ENCODE measurements around the gene POU3F1. TPM values are rescaled to one million over a fixed set of nuclear protein-coding genes. Genes with fewer than 3 reads are reported as not detected.

Gene POU3F1
- total and polyA plus RNA-seq, 2 donors (not counting 1 experiment from before 2014, with no cell fraction given) = 0.63 to 3.8 TPM

DNA sequence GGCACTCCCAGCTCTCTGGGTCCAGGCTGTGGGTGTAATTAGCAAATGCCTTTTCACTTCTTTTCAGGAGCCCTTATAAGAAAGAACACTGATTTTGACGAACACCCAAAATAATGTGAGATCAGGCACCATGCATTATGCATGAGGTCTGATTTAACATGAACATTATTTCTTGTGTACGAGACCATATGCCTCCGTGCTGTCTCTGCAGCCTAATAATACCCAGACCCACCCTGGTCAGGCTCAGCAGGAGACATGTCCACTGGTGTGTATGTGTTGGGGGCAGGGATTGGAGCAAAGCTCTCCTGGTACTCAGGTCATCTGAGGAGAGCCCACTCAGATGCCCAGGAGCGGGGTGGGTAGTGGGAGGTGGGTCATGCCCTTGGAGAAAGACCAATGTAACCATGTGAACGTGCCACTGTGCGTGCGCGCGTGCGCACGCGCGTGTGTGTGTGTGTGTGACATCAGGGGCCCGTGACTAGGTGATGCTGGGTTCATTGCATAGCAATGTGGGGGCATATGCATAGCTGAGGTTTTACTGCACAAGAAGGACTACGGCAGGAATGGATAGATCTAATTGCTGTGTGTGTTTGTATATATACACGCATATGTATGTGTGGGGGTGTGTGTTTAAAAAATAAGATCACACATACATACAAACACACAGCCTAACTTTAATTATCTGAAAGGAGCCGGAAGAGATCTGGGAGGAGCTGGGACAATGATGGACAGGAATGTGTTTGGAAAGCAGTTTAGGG, 7.1 kb downstream of the POU3F1 start:
- no peaks in the 10 kb centered on the region for H3K36me3 ChIP-seq (replicated peaks in 1 of 2; ENCODE audit: control extremely low read depth in 1 of 2, control insufficient read depth in 1 of 2, extremely low read depth in 1 of 2, insufficient read depth in 2 of 2, low read length in 1 of 2)
- Mint-ChIP-seq H3K9me3 (ENCODE audit: insufficient read depth) (no peaks in the 10 kb centered on the region), H3K4me1 (peaks cover 6% of the 10 kb centered on the region), H3K4me3 (no peak overlapping the region), H3K27ac (no peak overlapping the region), H3K27me3 (peaks cover 61% of the 10 kb centered on the region)
- DNase-seq (no peak), ATAC-seq (ENCODE audit: low read depth) (no peak)
- intact Hi-C loops (cut with micrococcal nuclease) = no loop called here
- no peak for TF ChIP-seq EZH2 (IDR thresholded peaks at IDR 0.05; ENCODE audit: borderline replicate concordance, insufficient read depth, low read depth, low read length, poor library complexity, severe bottlenecking)
- TF ChIP-seq, protein P1, sequence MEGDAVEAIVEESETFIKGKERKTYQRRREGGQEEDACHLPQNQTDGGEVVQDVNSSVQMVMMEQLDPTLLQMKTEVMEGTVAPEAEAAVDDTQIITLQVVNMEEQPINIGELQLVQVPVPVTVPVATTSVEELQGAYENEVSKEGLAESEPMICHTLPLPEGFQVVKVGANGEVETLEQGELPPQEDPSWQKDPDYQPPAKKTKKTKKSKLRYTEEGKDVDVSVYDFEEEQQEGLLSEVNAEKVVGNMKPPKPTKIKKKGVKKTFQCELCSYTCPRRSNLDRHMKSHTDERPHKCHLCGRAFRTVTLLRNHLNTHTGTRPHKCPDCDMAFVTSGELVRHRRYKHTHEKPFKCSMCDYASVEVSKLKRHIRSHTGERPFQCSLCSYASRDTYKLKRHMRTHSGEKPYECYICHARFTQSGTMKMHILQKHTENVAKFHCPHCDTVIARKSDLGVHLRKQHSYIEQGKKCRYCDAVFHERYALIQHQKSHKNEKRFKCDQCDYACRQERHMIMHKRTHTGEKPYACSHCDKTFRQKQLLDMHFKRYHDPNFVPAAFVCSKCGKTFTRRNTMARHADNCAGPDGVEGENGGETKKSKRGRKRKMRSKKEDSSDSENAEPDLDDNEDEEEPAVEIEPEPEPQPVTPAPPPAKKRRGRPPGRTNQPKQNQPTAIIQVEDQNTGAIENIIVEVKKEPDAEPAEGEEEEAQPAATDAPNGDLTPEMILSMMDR (IDR thresholded peaks at IDR 0.05) = no peak
- H3K4me3 ChIP-seq (ENCODE audit: control extremely low read depth in 1 of 5, extremely low read depth in 1 of 5, insufficient read depth in 1 of 5, low read depth in 2 of 5, low read length in 4 of 5) = no peak overlapping the region
- H3K9ac ChIP-seq (ENCODE audit: low read length) = no peak overlapping the region
- H3K4me1 ChIP-seq (ENCODE audit: control insufficient read depth in 2 of 2, insufficient read depth in 2 of 2, low read length in 2 of 2) = peaks cover 6 to 12% of the 10 kb centered on the region in 2 donors
- no peak overlapping the region for H3K27ac ChIP-seq (ENCODE audit: low read length in 2 of 2)
- 99% methylated on average over 12 of the region's 17 CpGs for WGBS (ENCODE audit: insufficient coverage)
- no peaks in the 10 kb centered on the region for H3K79me2 ChIP-seq (ENCODE audit: control insufficient read depth, insufficient read depth, low read length)
- POLR2A ChIA-PET = interaction anchor here (1.1 kb wide), 1 partner anchor 9 kb away, joined by 3 read pairs; no protein-coding TSS in a partner anchor
- CTCF ChIA-PET = interaction anchor here (1.0 to 1.9 kb wide), 2 partner anchors 39 to 796 kb away, joined by 4 to 5 read pairs; no protein-coding TSS in a partner anchor
- H3K27me3 ChIP-seq (replicated peaks in 1 of 4; ENCODE audit: control extremely low read depth in 1 of 4, control insufficient read depth in 3 of 4, insufficient read depth in 4 of 4, low read length in 3 of 4) = peaks cover 0 to 59% (median 38%) of the 10 kb centered on the region in 4 experiments
- no peak overlapping the region for H3K4me2 ChIP-seq (replicated peaks; ENCODE audit: low read depth, low read length, poor library complexity, severe bottlenecking)
- H4K20me1 ChIP-seq (ENCODE audit: control insufficient read depth, insufficient read depth, low read length, poor library complexity, severe bottlenecking) = no peaks in the 10 kb centered on the region
- no peak overlapping the region for H2AFZ ChIP-seq (ENCODE audit: insufficient read depth, low read depth, low read length, poor library complexity, severe bottlenecking)
- H3K9me3 ChIP-seq (ENCODE audit: control extremely low read depth in 1 of 3, control insufficient read depth in 2 of 3, insufficient read depth in 1 of 3, low read length in 2 of 3) = peaks cover 0 to 18% (median 0%) of the 10 kb centered on the region in 3 donors

DNA sequence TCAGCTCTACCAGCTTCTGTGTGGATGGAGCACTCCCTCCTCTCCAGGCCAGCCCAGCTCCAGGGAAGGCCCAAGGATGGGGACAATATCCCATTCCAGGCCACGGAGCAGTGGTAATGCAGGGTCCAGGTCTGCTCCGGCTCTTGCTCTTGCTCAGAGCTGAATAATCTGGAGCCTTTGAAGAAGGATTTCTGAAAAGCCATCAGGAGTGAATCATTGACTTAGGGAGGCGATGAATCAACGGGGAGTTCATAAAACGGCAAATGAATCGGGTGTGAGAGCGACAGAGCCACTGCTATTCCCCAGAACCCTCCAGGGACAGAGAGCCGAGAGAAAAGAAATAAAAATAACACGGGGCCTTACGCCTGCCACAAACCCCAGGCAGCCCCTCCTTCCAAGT, 7.7 kb downstream of the POU3F1 start:
- no peak for DNase-seq
- Histone ChIP-seq H3K27ac (ENCODE audit: low read length in 2 of 2) (no peak overlapping the region), H3K9ac (ENCODE audit: low read length) (no peak overlapping the region), H3K79me2 (ENCODE audit: control insufficient read depth, insufficient read depth, low read length) (no peaks in the 10 kb centered on the region), H3K4me1 (ENCODE audit: control insufficient read depth in 2 of 2, insufficient read depth in 2 of 2, low read length in 2 of 2) (peaks cover 0 to 6% of the 10 kb centered on the region in 2 donors), H3K9me3 (ENCODE audit: control extremely low read depth in 1 of 3, control insufficient read depth in 2 of 3, insufficient read depth in 1 of 3, low read length in 2 of 3) (peaks cover 0 to 14% (median 0%) of the 10 kb centered on the region in 3 donors), H3K4me2 (replicated peaks; ENCODE audit: low read depth, low read length, poor library complexity, severe bottlenecking) (no peak overlapping the region), H3K4me3 (ENCODE audit: control extremely low read depth in 1 of 5, extremely low read depth in 1 of 5, insufficient read depth in 1 of 5, low read depth in 2 of 5, low read length in 4 of 5) (no peak overlapping the region), H4K20me1 (ENCODE audit: control insufficient read depth, insufficient read depth, low read length, poor library complexity, severe bottlenecking) (no peaks in the 10 kb centered on the region), H3K27me3 (replicated peaks in 1 of 4; ENCODE audit: control extremely low read depth in 1 of 4, control insufficient read depth in 3 of 4, insufficient read depth in 4 of 4, low read length in 3 of 4) (peaks cover 0 to 52% (median 31%) of the 10 kb centered on the region in 4 experiments), H2AFZ (ENCODE audit: insufficient read depth, low read depth, low read length, poor library complexity, severe bottlenecking) (no peak overlapping the region), H3K36me3 (replicated peaks in 1 of 2; ENCODE audit: control extremely low read depth in 1 of 2, control insufficient read depth in 1 of 2, extremely low read depth in 1 of 2, insufficient read depth in 2 of 2, low read length in 1 of 2) (no peaks in the 10 kb centered on the region)
- Mint-ChIP-seq H3K4me3 (no peak overlapping the region), H3K4me1 (peaks cover under 1% of the 10 kb centered on the region), H3K27me3 (peaks cover 61% of the 10 kb centered on the region), H3K9me3 (ENCODE audit: insufficient read depth) (no peaks in the 10 kb centered on the region), H3K27ac (no peak overlapping the region)
- ATAC-seq (ENCODE audit: low read depth) = no peak
- CTCF ChIA-PET = interaction anchor here (1.3 to 1.9 kb wide), 2 partner anchors 781 to 796 kb away, joined by 4 to 7 read pairs; no protein-coding TSS in a partner anchor
- intact Hi-C loops (cut with micrococcal nuclease) = no loop called here
- POLR2A ChIA-PET = no interaction called here
- WGBS (ENCODE audit: insufficient coverage) = 84% methylated on average over 5 of the region's 10 CpGs
- TF ChIP-seq, protein P1 (IDR thresholded peaks at IDR 0.05) = no peak
- no peak for TF ChIP-seq EZH2 (IDR thresholded peaks at IDR 0.05; ENCODE audit: borderline replicate concordance, insufficient read depth, low read depth, low read length, poor library complexity, severe bottlenecking)

All from B cell (primary cell).